B cell (primary cell): ENCODE measurements around the gene TGFA.

Experiments
- EZH2 ChIP-seq: IDR thresholded peaks from 2 replicates; pipeline ENCODE4 v1.6.1; 2012; ENCODE audit warnings: borderline replicate concordance, low read depth, mild to moderate bottlenecking, moderate library complexity, low read length; ENCODE audit not compliant: insufficient read depth, poor library complexity, severe bottlenecking
- TF ChIP-seq, protein P1 (sequence below): fragments of 200-600 bp; IDR thresholded peaks from one replicate; pipeline ENCODE4 v1.8.0; 2022; ENCODE audit warnings: antibody characterized with exemption, mild to moderate bottlenecking

DNA sequence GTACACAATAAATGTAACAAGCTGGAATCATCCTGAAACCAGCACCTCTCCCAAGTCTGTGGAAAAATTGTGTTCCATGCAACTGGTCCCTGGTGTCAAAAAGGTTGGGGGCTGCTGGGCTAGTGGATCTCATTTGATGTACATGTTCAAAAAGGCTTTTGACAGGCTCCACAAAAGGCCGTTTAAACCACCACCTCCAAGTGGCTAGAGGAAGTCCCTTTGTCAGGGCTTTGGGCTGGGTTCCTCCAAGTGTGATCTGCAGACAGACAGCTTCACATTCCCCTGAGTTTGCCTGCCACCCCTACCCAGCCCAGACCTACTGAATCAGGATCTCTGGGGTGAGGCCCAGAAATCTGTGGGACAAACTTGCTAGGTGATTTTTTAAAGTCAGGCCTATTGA is 84.7 kb downstream of the TGFA start:
- TF ChIP-seq, protein P1, sequence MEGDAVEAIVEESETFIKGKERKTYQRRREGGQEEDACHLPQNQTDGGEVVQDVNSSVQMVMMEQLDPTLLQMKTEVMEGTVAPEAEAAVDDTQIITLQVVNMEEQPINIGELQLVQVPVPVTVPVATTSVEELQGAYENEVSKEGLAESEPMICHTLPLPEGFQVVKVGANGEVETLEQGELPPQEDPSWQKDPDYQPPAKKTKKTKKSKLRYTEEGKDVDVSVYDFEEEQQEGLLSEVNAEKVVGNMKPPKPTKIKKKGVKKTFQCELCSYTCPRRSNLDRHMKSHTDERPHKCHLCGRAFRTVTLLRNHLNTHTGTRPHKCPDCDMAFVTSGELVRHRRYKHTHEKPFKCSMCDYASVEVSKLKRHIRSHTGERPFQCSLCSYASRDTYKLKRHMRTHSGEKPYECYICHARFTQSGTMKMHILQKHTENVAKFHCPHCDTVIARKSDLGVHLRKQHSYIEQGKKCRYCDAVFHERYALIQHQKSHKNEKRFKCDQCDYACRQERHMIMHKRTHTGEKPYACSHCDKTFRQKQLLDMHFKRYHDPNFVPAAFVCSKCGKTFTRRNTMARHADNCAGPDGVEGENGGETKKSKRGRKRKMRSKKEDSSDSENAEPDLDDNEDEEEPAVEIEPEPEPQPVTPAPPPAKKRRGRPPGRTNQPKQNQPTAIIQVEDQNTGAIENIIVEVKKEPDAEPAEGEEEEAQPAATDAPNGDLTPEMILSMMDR = no peak
- no peak for TF ChIP-seq EZH2
